ENCODE measurements around the gene FAM50A.

- no peak for TF ChIP-seq CTCF (IDR thresholded peaks at IDR 0.05)
- no peak for TF ChIP-seq EP300 (IDR thresholded peaks at IDR 0.05)
Observed at GRCh38 chrX:154482786-154483185, 38.8 kb downstream of the FAM50A start.

Data from esophagus muscularis mucosa (tissue), 3 donors.